AG04449 (cell line): Measurements from ENCODE around the gene CRIM1.

Experiments
- CTCF ChIA-PET: fragments of 350-600 bp; formaldehyde crosslinking; extraction: SDS; loops from one replicate; lab custom pipeline; 2021; ENCODE audit warnings: antibody characterized with exemption; lab: Yijun Ruan, JAX
- POLR2A ChIA-PET: fragments of 400-600, 350-600 bp; formaldehyde crosslinking; extraction: SDS; loops from one replicate; lab custom pipeline; 2020; ENCODE audit warnings: antibody characterized with exemption, inconsistent platforms; lab: Yijun Ruan, JAX
- DNase-seq: peaks from one replicate; pipeline ENCODE4 v3.0.0-alpha.2; 2010; ENCODE audit warnings: low read depth, low spot score
- H3K4me3 ChIP-seq: 2 replicates; pipeline ENCODE4 v1.5.1; 2011; ENCODE audit warnings: low read depth, mild to moderate bottlenecking, control low read depth, low read length
- TF ChIP-seq, protein P1 (sequence below): IDR thresholded peaks from one replicate; pipeline ENCODE4 v1.5.1; 2011; ENCODE audit warnings: mild to moderate bottlenecking, moderate library complexity, low read length, control low read depth, inconsistent platforms; ENCODE audit not compliant: insufficient read depth; ENCODE audit errors: missing control alignments

CRIM1 gene

DNA sequence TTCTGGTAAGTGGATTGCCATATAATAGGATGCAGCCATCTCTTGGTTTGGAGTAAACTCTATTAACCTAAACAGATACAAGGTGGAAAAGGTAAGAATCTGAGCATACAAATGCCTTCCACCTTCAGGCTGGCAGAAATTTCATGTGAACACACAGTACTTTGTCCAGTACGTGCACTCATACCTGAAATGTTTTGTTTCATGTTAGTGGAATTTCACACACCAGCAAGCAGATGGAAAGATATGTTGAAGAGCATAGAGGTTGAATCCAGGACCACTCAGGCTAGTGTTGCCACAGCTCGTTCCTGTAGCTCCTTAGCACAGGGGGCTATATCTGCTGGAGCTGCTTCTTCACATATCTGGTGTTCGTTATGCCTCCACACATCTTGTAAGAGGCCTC is 34.0 kb downstream of the CRIM1 start:
- DNase-seq: no peak
- H3K4me3 ChIP-seq: no peak overlapping the region
- TF ChIP-seq, protein P1, sequence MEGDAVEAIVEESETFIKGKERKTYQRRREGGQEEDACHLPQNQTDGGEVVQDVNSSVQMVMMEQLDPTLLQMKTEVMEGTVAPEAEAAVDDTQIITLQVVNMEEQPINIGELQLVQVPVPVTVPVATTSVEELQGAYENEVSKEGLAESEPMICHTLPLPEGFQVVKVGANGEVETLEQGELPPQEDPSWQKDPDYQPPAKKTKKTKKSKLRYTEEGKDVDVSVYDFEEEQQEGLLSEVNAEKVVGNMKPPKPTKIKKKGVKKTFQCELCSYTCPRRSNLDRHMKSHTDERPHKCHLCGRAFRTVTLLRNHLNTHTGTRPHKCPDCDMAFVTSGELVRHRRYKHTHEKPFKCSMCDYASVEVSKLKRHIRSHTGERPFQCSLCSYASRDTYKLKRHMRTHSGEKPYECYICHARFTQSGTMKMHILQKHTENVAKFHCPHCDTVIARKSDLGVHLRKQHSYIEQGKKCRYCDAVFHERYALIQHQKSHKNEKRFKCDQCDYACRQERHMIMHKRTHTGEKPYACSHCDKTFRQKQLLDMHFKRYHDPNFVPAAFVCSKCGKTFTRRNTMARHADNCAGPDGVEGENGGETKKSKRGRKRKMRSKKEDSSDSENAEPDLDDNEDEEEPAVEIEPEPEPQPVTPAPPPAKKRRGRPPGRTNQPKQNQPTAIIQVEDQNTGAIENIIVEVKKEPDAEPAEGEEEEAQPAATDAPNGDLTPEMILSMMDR: no peak
- ChIA-PET CTCF (interaction anchor here (1.0 kb wide), 1 partner anchor 15 kb away, joined by 3 read pairs; no protein-coding TSS in a partner anchor), POLR2A (no interaction called here)

DNA sequence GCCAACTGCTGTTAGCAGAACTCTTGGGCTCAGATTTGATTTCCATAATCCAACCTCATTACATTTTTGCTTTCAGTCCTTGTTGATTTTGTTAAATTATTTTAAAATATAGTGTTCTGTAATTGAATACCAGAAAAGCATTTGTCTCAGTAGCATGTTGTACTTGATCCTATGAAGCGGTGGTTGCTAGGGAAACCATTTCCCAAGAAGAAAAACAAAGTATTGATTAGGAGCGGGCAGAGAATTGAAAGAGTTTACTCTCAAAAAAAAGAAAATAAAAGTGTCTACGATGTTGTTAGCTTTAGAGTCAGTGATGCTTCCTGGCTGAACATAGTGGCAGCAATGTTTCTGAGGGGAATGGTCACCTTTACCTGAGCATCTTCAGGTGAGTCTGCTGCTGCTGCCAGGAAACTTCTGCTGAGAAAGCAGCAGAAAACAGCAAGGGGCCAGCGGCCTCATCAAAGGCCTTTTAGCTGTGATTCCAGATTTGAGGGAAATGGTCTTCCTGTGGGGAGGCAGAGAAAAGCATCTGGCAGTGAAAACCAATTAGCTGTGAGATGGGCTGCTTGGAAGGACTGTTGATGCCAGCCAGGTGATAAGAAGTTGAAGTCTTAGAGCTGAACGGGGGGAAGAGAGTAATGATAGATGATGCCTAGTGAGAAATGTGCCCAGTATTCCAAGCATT is 37.1 kb downstream of the CRIM1 start:
- no peak overlapping the region for H3K4me3 ChIP-seq
- TF ChIP-seq, protein P1: no peak
- CTCF ChIA-PET: interaction anchor here (1.2 to 1.6 kb wide), 2 partner anchors 9 to 10 kb away, joined by 3 read pairs; no protein-coding TSS in a partner anchor
- no peak for DNase-seq
- POLR2A ChIA-PET: interaction anchor here (1.4 kb wide), 1 partner anchor 37 kb away, joined by 5 read pairs; the partner anchor contains the start of gene CRIM1

DNA sequence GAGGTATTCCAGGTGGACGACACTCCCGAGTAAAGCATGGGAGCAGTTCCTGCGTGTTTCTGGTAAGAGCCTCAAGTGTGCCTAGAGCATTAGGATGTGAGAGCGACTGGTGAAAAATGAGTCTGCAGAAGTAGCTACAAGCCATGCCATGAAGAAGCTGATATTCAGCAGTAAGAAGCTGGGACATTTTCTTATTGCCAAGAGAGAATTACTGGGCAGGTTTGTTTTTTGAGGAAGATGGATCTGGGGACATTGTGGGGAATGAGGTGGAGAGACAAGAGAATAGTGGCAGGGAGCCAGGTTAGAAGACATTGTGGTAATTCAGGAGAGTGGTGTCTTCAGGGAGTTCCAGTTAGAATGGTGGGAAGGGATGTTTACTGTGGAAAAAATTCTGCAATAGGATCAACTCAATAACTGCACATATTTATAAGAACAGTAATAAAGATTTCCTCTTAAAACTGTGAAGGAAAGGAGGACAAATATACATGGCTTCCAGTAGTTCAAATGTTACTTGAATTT is 38.2 kb downstream of the CRIM1 start:
- POLR2A ChIA-PET: interaction anchor here (1.4 kb wide), 1 partner anchor 38 kb away, joined by 5 read pairs; the partner anchor contains the start of gene CRIM1
- TF ChIP-seq, protein P1: no peak
- DNase-seq: no peak
- CTCF ChIA-PET: interaction anchor here (1.2 kb wide), 1 partner anchor 41 kb away, joined by 3 read pairs; no protein-coding TSS in a partner anchor
- no peak overlapping the region for H3K4me3 ChIP-seq

DNA sequence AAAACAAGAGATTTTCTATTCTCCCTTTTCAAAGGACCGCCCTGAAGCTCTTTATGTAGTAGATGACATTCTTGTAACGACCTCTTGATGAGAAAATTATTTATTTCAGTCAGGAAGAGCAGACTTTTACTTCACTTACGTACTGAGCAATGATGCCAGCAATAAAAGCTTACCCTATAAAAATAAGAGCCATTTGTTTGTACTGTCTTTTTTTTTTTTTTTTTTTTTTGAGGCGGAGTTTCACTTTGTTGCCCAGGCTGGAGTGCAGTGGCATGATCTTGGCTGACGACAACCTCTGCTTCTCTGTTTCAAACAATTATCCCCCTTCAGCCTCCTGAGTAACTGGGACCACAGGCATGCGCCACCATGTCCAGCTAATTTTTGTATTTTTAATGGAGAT is 39.2 kb downstream of the CRIM1 start:
- TF ChIP-seq, protein P1: no peak
- ChIA-PET CTCF (interaction anchor here (1.2 kb wide), 1 partner anchor 42 kb away, joined by 3 read pairs; no protein-coding TSS in a partner anchor), POLR2A (interaction anchor here (0.7 kb wide), 1 partner anchor 96 kb away, joined by 3 read pairs; no protein-coding TSS in a partner anchor)
- no peak overlapping the region for H3K4me3 ChIP-seq
- no peak for DNase-seq

DNA sequence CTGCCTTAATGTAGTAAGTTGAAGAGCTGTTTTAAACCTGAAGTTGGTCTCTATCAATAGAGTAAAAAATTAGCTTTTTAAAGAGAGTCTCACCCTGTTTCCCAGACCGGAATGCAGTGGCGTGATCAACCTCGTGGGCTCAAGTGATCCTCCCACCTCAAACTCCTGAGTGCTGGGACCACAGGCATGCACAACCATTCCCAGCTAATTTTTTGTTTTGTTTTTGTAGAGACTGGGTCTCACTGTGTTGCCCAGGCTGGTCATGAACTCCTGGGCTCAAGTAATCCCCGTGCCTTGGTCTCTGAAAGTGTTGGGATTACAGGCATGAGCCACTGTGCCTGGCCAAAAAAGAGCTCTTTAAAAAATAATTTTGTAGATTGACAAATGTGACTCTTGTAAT is 40.3 kb downstream of the CRIM1 start:
- ChIA-PET CTCF (interaction anchor here (0.8 to 2.1 kb wide), 8 partner anchors 9 to 98 kb away, joined by 3 to 7 read pairs (median 3); no protein-coding TSS in a partner anchor), POLR2A (interaction anchor here (0.7 to 0.8 kb wide), 2 partner anchors 33 to 43 kb away, joined by 3 read pairs; no protein-coding TSS in a partner anchor)
- H3K4me3 ChIP-seq: no peak overlapping the region
- TF ChIP-seq, protein P1: no peak
- no peak for DNase-seq
